Aorta (tissue), 5 donors: ENCODE measurements around the gene NR2F1-AS1. TPM values are rescaled to one million over a fixed set of nuclear protein-coding genes. Genes with fewer than 3 reads are reported as not detected.

Experiments
- ATAC-seq: fragments of 200-7000 bp; cut with Tn5 transposase; one replicate; pipeline ENCODE4 v1.9.1; 2022; ENCODE audit warnings: moderate library complexity; ENCODE audit not compliant: low FRiP score
- DNase-seq, 2 donors: peaks; one replicate each; pipeline ENCODE4 v3.0.0-alpha.2; 2020
- H3K27ac ChIP-seq, 2 donors: one replicate each; pipeline ENCODE4 v1.5.1; 2013; ENCODE audit warnings: low read length in 2 of 2, mild to moderate bottlenecking in 2 of 2, moderate library complexity in 2 of 2, control low read depth in 1 of 2, inconsistent platforms in 1 of 2, low read depth in 1 of 2
- H3K27me3 ChIP-seq, 2 donors: one replicate each; pipeline ENCODE4 v1.6.1; 2013; ENCODE audit warnings: control low read depth in 1 of 2, low read length in 1 of 2, mild to moderate bottlenecking in 1 of 2, moderate library complexity in 1 of 2; ENCODE audit not compliant: insufficient read depth in 2 of 2, control insufficient read depth in 1 of 2
- H3K36me3 ChIP-seq, 2 donors: one replicate each; pipeline ENCODE4 v1.6.1; 2013; ENCODE audit warnings: control low read depth in 1 of 2, low read length in 1 of 2, mild to moderate bottlenecking in 1 of 2; ENCODE audit not compliant: insufficient read depth in 2 of 2, control insufficient read depth in 1 of 2
- H3K4me1 ChIP-seq, 2 donors: one replicate each; pipeline ENCODE4 v1.6.1; 2013; ENCODE audit warnings: low read length in 2 of 2, control low read depth in 1 of 2, mild to moderate bottlenecking in 1 of 2, moderate library complexity in 1 of 2; ENCODE audit not compliant: insufficient read depth in 2 of 2, control insufficient read depth in 1 of 2
- H3K4me3 ChIP-seq, 2 donors: one replicate each; pipeline ENCODE4 v1.5.1; 2013; ENCODE audit warnings: low read length in 2 of 2, control low read depth in 1 of 2, mild to moderate bottlenecking in 1 of 2
- H3K9me3 ChIP-seq: one replicate; pipeline ENCODE4 v1.6.1; 2013; ENCODE audit warnings: mild to moderate bottlenecking, low read length; ENCODE audit not compliant: control insufficient read depth
- WGBS, 2 donors: extraction: QIAGEN DNeasy Blood & Tissue Kit; methylation state at CpG; one replicate each; pipeline ENCODE4 v1.1.7; 2013; 5-methylcytosine and 5-hydroxymethylcytosine counted together
- intact Hi-C, 2 donors: fragments of 100-400 bp; cut with DNase I; formaldehyde crosslinking; loops; one replicate each; pipeline versions ENCODE4 v1.14.2 to v1.15.0; 2022
- polyA plus RNA-seq, 2 donors: library from polyadenylated mRNA; stranded (reverse); fragments of 200-250 nt; gene quantifications; one replicate each; pipeline ENCODE4 v1.2.3, GENCODE V29; 2013
- total RNA-seq, 2 donors: library from RNA; stranded (reverse); fragmentation: NEBNext Ultra II Directional; extraction: Animal tissue kit (Norgen Biotek cat#: 25700); gene quantifications; one replicate each; pipeline ENCODE4 v1.2.1, GENCODE V29; 2021
- donor health status: healthy with polysubstance abuse.
- donor health status: Bipolar disorder and iron deficiency.
- donor health status: DM: no; HTN: no; CAD: no.
- donor health status: DM: no; HTN: no; CAD: no.
- donor health status: DM: yes; HTN: yes; CAD: no.

Gene NR2F1-AS1
- total and polyA plus RNA-seq, 4 donors = 0.08 to 16.8 (median 5.2) TPM

DNA sequence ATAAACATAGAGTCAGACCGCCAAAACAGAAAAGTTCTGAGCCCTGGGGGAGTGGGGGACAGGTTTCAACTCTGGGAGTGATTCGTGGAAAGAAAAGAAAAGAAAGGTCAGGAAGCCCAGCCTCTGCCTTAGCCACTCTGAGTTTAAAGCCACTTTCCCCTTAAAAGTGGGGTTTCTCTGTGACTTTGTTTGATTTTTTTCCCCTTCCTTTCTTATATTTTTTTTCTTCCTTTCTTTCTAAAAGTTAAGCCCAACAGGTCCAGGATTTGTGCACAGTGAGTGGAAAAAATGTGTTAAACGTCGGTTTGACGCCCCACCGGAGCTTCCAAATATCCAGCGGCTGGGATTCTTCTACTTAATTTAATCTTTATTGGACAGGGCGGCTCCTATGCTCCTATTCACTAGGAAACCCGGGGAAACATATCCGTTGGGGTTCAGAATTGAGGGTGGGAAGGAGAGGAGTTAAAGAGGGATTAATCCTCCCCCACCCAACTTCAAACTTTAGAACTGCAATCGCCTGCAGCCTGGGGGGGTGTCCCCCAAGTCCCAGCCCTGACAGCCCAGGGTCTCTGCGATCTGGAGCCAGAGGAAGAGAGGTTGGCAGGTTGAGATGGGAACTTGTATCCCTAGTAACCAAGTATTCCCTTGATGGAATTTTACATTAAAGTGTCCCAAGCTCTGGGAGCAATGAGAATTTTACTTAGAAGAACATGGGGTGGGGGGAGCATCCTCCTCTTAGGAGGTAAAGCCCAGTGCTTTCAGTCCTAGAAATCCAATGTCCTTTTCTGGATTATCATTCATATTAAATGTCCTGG, 6.3 kb downstream of the NR2F1-AS1 start:
- Histone ChIP-seq H3K27ac (no peak overlapping the region), H3K27me3 (no peaks in the 10 kb centered on the region), H3K4me3 (no peak overlapping the region), H3K9me3 (no peaks in the 10 kb centered on the region), H3K36me3 (no peaks in the 10 kb centered on the region), H3K4me1 (no peaks in the 10 kb centered on the region)
- 57 to 62% methylated on average over 12 of the region's 12 CpGs for WGBS, 2 donors
- ATAC-seq (no peak), DNase-seq (no peak)
- intact Hi-C loops = no loop called here

DNA sequence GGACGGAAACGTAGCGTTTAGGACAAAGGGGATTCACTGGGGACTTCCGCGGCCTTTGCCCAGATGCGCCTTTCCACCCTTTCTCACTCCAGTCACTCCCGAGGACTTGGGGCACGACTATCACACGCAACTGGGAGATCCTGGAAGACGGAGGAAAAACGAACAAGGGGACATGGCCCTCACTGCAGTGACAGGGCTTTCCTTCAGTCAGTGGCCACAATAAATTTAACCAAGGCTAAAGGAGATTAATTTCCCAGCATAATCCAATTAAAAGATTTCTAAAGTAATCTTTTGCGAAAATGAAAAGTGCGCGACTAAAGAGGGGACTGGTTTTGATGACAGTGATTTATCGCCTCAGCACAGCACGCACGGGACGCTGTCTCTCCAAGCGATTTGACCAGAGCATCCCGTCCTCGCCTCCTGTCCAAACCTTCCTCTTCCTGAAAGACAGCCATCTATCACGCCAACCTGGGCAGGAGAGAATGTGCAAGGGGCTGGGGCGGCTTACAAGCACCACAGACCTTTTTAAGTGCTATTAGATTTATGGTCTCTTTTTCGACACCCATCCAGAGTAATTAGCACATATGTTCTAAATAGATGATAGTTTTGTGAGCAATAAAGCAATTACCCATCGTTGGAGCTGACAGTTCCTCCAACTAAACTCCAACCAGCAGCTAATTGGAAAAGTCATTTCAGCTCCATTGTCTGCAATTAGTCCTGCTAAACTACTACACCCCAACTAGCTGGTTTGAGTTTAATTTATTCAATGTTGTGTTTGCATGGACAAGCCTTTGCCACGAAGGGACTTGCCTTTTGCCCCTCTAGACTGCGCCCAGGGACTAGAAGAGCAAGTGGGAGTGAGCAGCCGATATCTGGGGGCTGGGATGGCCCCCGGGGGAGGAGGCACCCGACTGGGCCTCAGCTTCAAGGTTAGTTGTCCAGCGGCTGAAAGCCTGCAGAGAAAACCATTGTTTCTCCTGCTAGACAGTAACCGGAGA, 7.4 kb downstream of the NR2F1-AS1 start:
- Histone ChIP-seq H3K9me3 (no peaks in the 10 kb centered on the region), H3K27ac (no peak overlapping the region), H3K4me3 (no peak overlapping the region), H3K36me3 (no peaks in the 10 kb centered on the region), H3K4me1 (no peaks in the 10 kb centered on the region), H3K27me3 (no peaks in the 10 kb centered on the region)
- no peak for ATAC-seq
- DNase-seq = no peak
- intact Hi-C loops = no loop called here
- WGBS, 2 donors = 74 to 76% methylated on average over 32 of the region's 32 CpGs

DNA sequence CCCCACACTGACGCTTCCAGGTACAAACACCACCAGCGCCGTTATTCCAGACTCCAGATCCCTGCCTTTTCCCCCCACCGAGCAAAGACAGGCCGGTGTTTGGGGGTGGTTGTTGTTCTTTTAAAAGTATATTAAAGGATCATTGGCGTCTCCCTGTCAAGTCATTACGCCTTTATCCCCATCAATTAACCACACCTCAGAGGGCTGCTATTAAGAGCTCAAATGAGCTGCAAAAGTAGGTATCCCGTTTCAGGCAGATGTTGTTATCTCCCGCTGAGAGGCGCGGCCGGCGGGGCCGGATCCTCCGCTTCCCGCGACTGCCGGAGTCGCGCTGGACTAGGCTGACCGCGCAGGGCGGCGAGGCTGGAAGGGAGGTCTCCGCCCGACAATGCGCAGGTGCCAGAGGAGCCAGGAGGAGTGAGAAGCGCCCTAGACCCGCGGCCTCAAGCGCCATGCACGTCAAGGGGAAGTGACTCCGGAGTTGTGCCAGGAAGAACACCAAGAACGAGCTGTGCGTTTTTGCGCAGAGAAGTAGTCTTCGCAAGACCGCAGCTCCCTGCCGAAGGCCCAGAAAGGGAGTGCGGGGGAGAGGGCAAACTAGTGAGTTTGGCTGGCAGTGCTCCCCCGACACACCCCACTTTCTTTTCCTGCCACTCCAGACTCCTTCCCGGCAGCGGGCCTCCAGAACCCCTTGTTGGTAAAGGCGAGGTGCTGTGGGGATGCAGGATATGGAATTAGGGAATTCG, 8.2 kb downstream of the NR2F1-AS1 start:
- Histone ChIP-seq H3K9me3 (no peaks in the 10 kb centered on the region), H3K27me3 (no peaks in the 10 kb centered on the region), H3K27ac (no peak overlapping the region), H3K4me1 (no peaks in the 10 kb centered on the region), H3K36me3 (no peaks in the 10 kb centered on the region), H3K4me3 (no peak overlapping the region)
- WGBS, 2 donors = 28% methylated on average over 45 of the region's 45 CpGs
- DNase-seq = no peak
- ATAC-seq = no peak
- intact Hi-C loops = no loop called here

DNA sequence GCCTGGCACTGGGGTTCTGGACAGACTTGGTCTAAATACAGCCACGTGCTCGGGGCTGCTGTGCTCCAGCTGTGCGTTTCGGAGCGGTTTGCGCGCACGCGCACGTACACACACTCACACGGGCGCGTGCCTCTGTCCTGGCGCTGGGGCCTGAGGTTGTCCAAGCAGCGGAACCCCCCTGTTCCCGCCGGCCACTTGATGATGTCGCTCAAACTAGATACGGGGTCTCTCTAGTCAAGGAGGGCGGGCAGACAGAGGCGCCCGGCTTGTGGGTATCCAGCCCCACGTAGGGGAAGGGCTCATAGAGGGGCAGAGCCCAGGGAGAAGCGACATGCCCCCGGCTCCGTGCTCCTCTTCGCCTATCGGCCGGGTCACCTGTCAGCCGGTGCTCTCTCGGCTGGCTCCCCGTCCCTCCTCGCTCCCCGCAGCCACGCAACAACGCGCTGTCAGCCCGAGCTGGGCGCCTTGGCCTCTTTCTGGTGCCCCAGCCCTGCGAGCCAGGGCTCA, 8.9 kb downstream of the NR2F1-AS1 start:
- intact Hi-C loops = no loop called here
- peak; percentile 20 for ATAC-seq
- Histone ChIP-seq H3K4me1 (no peaks in the 10 kb centered on the region), H3K27me3 (no peaks in the 10 kb centered on the region), H3K27ac (no peak overlapping the region), H3K36me3 (no peaks in the 10 kb centered on the region), H3K9me3 (no peaks in the 10 kb centered on the region), H3K4me3 (no peak overlapping the region)
- 18 to 27% methylated on average over 40 of the region's 40 CpGs for WGBS, 2 donors
- DNase-seq = no peak

DNA sequence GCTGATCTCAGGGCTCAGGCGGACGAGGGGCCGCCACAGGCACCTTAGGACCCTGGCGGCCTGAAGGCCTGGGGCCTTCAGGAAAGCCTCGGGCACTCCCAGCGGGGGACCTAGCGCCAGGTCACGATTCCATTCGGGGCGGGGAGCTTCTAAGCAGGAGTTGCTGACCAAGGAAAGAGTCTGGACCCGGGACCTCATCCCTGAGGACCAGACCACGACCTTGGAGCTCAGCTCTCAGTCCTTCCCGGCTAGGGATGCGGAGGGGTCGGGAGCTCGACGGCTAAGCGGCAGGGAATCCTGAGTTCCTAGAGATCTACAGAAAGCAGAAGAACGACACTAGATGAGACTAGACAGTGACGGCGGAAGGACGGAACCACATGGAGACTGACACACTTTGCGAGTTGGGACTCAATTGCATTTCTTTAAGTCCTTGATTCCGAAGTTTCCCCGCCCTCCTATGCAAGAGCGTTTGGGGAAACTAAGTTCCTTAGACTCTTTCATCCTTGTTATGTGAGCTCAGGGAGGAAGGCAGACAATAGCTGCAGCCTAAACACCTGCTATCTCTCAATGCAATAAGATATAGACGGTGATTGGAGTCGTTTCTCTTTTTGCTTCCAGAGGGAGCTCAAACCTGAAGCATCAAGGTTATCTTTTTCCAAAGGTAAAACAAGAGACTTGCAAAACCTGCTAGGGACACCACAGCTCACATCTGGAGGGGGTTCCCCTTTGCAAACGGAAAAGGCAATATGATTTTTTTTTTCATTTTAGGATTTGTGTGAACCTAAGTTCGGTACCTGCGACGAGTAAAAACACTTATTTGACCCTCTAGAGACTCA, 9.7 kb downstream of the NR2F1-AS1 start:
- DNase-seq (no peak), ATAC-seq (no peak)
- Histone ChIP-seq H3K27ac (no peak overlapping the region), H3K36me3 (no peaks in the 10 kb centered on the region), H3K4me3 (no peak overlapping the region), H3K4me1 (no peaks in the 10 kb centered on the region), H3K9me3 (no peaks in the 10 kb centered on the region), H3K27me3 (no peaks in the 10 kb centered on the region)
- intact Hi-C loops = no loop called here
- WGBS, 2 donors = 66 to 67% methylated on average over 32 of the region's 32 CpGs

DNA sequence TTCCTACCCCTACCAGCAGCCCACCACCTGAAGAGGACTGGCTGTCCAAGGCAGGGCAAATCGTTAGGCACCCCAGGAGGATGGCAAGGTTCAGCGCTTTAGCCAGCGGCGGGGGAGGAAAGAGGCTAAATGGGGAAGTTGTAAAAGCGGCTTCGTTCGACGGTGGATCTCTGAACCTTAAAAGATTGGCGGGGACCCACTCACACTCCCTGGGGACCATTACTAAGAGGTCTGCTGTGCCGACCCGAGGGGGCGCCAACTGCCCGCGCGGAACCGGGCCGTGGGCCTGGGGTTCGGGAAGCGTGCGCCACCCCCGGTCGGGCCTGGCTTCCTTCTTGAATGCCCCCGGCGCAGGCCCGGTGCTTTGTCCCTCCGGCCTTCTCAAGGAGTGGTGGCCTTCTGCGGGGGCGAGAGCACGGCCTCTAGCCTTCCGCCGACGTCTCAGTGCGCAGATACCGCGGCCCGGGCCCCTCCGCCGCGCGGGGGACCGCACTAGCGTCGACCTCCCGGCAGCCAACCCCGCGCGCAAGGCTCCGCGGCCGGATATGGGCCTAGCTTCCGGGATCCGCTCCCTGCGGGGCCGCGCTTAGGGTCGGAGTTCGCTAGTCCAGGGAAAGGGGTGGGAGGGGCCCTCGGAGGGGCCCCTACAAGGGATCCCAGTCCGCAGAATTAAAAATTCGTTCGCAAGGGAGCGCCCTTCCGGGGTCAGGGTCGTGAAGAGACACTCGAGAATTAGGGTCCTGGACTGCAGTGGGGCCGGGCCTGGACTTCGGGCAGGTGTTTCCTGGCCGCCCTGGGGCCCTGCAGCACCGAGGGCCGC, 10.5 kb downstream of the NR2F1-AS1 start:
- intact Hi-C loops = no loop called here
- no peak overlapping the region for H3K4me3 ChIP-seq
- no peaks in the 10 kb centered on the region for H3K9me3 ChIP-seq
- no peaks in the 10 kb centered on the region for H3K27me3 ChIP-seq
- no peak overlapping the region for H3K27ac ChIP-seq
- H3K36me3 ChIP-seq = no peaks in the 10 kb centered on the region
- H3K4me1 ChIP-seq = no peaks in the 10 kb centered on the region
- ATAC-seq (peak; percentile 47), DNase-seq (no peak)
- 29% methylated on average over 69 to 70 of the region's 70 CpGs for WGBS, 2 donors

- 87 to 90% methylated on average over 13 of the region's 13 CpGs for WGBS, 2 donors
- Histone ChIP-seq H3K4me3 (no peak overlapping the region), H3K4me1 (no peaks in the 10 kb centered on the region), H3K9me3 (no peaks in the 10 kb centered on the region), H3K36me3 (no peaks in the 10 kb centered on the region), H3K27ac (no peak overlapping the region), H3K27me3 (no peaks in the 10 kb centered on the region)
- intact Hi-C loops = no loop called here
- no peak for ATAC-seq
- DNase-seq = no peak
Measured at GRCh38 chr5:93569300-93570160, 11.5 kb downstream of the NR2F1-AS1 start.
